Measurements from ENCODE around the gene SERPINA12. TPM values are rescaled to one million over a fixed set of nuclear protein-coding genes. Genes with fewer than 3 reads are reported as not detected.

The SERPINA12 gene
- polyA plus RNA-seq, 1 donor from 2014 or later: not detected

DNA sequence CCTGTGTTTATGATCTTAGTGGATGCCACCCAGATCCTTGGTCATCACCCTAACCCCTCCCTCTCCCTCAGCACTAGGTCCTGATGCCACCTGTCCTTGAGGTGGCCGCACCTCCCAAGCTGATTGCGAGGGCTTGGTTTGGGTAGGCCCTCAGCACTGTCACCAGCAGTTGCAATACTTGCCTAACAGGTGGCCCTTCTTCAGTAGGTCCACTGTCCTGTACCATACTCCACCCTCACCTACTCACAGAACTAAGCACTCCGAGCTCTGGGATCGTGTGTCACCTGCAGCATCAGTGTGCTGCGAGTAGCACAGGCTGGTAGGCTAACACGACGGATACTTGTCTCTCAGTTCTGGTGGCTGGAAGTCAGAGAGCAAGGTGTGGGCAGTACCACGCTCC is 14.0 kb upstream of the SERPINA12 start:
- H4K20me1 ChIP-seq (ENCODE audit: insufficient read depth): no peaks in the 10 kb centered on the region
- peaks cover 4% of the 10 kb centered on the region for H3K9me3 ChIP-seq (ENCODE audit: low read length)
- no peaks in the 10 kb centered on the region for H3F3A ChIP-seq (ENCODE audit: insufficient read depth, low read length, poor library complexity, severe bottlenecking)
- H3K4me3 ChIP-seq (ENCODE audit: low read length): no peak overlapping the region
- no peak overlapping the region for H3K9ac ChIP-seq (ENCODE audit: low read length)
- H3K79me2 ChIP-seq (replicated peaks; ENCODE audit: insufficient read depth, low read length): no peaks in the 10 kb centered on the region
- H3K27ac ChIP-seq (ENCODE audit: low read length): no peak overlapping the region
- no peak overlapping the region for H3K4me2 ChIP-seq (ENCODE audit: low read length)
- no peaks in the 10 kb centered on the region for H3K9me2 ChIP-seq (ENCODE audit: insufficient read depth, low read length)
- TF ChIP-seq, protein P1, sequence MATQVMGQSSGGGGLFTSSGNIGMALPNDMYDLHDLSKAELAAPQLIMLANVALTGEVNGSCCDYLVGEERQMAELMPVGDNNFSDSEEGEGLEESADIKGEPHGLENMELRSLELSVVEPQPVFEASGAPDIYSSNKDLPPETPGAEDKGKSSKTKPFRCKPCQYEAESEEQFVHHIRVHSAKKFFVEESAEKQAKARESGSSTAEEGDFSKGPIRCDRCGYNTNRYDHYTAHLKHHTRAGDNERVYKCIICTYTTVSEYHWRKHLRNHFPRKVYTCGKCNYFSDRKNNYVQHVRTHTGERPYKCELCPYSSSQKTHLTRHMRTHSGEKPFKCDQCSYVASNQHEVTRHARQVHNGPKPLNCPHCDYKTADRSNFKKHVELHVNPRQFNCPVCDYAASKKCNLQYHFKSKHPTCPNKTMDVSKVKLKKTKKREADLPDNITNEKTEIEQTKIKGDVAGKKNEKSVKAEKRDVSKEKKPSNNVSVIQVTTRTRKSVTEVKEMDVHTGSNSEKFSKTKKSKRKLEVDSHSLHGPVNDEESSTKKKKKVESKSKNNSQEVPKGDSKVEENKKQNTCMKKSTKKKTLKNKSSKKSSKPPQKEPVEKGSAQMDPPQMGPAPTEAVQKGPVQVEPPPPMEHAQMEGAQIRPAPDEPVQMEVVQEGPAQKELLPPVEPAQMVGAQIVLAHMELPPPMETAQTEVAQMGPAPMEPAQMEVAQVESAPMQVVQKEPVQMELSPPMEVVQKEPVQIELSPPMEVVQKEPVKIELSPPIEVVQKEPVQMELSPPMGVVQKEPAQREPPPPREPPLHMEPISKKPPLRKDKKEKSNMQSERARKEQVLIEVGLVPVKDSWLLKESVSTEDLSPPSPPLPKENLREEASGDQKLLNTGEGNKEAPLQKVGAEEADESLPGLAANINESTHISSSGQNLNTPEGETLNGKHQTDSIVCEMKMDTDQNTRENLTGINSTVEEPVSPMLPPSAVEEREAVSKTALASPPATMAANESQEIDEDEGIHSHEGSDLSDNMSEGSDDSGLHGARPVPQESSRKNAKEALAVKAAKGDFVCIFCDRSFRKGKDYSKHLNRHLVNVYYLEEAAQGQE (IDR thresholded peaks at IDR 0.05; ENCODE audit: borderline replicate concordance): no peak
- no peak for TF ChIP-seq MXI1 (conservative IDR thresholded peaks at IDR 0.05; ENCODE audit: poor library complexity, severe bottlenecking)
- no peak for TF ChIP-seq RAD21 (conservative IDR thresholded peaks at IDR 0.05)
- no peak for TF ChIP-seq EP300 (conservative IDR thresholded peaks at IDR 0.05; ENCODE audit: poor library complexity, severe bottlenecking)
- no peak overlapping the region for H2AFZ ChIP-seq (ENCODE audit: low read depth, low read length)
- H3K27me3 ChIP-seq (ENCODE audit: insufficient read depth, low read depth, low read length): no peaks in the 10 kb centered on the region
- no peaks in the 10 kb centered on the region for H3K36me3 ChIP-seq (ENCODE audit: insufficient read depth, low read length)

DNA sequence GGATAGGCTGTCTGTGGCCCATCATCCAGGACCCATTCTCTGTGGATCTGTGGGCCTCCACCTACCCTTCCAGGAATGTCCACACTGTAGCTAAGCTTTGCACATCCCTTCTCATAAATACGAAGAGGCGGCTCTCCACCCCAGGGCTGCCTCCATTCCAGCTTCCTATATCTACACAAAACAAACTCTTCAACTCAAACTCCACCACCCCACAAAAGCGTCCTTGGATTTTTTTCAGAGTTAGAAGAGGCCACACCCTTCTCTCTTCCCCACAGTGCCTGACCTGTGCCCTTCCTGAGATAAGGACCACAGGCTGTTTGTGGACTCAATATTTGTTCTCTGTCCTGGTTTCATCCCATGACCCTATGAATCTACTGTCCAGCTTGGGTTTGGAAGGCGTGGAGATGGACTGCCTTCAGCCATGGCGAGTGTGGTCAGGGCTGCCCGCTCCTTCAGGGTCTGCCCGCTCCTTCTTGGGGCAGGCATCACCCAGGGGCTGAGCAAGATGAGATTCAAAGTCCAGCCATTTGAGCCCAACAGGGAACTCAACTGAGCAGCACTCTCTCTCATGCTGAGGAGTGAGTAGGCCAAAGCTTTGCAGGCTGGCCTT is 13.0 kb upstream of the SERPINA12 start:
- H3F3A ChIP-seq (ENCODE audit: insufficient read depth, low read length, poor library complexity, severe bottlenecking): no peaks in the 10 kb centered on the region
- H3K9me2 ChIP-seq (ENCODE audit: insufficient read depth, low read length): no peaks in the 10 kb centered on the region
- no peak overlapping the region for H3K4me3 ChIP-seq (ENCODE audit: low read length)
- H3K79me2 ChIP-seq (replicated peaks; ENCODE audit: insufficient read depth, low read length): no peaks in the 10 kb centered on the region
- no peaks in the 10 kb centered on the region for H3K27me3 ChIP-seq (ENCODE audit: insufficient read depth, low read depth, low read length)
- H3K4me2 ChIP-seq (ENCODE audit: low read length): no peak overlapping the region
- no peaks in the 10 kb centered on the region for H4K20me1 ChIP-seq (ENCODE audit: insufficient read depth)
- TF ChIP-seq, protein P1 (IDR thresholded peaks at IDR 0.05; ENCODE audit: borderline replicate concordance): no peak
- TF ChIP-seq RAD21 (conservative IDR thresholded peaks at IDR 0.05) (no peak), POLR2AphosphoS5 (IDR thresholded peaks at IDR 0.05) (no peak), EP300 (conservative IDR thresholded peaks at IDR 0.05; ENCODE audit: poor library complexity, severe bottlenecking) (no peak), EZH2 (IDR thresholded peaks at IDR 0.05; ENCODE audit: borderline replicate concordance, insufficient read depth, low read length, poor library complexity, severe bottlenecking) (no peak), TAF1 (IDR thresholded peaks at IDR 0.05; ENCODE audit: low read depth) (no peak), SMC3 (conservative IDR thresholded peaks at IDR 0.05; ENCODE audit: poor library complexity) (no peak), MXI1 (conservative IDR thresholded peaks at IDR 0.05; ENCODE audit: poor library complexity, severe bottlenecking) (no peak)
- TF ChIP-seq, protein P2, sequence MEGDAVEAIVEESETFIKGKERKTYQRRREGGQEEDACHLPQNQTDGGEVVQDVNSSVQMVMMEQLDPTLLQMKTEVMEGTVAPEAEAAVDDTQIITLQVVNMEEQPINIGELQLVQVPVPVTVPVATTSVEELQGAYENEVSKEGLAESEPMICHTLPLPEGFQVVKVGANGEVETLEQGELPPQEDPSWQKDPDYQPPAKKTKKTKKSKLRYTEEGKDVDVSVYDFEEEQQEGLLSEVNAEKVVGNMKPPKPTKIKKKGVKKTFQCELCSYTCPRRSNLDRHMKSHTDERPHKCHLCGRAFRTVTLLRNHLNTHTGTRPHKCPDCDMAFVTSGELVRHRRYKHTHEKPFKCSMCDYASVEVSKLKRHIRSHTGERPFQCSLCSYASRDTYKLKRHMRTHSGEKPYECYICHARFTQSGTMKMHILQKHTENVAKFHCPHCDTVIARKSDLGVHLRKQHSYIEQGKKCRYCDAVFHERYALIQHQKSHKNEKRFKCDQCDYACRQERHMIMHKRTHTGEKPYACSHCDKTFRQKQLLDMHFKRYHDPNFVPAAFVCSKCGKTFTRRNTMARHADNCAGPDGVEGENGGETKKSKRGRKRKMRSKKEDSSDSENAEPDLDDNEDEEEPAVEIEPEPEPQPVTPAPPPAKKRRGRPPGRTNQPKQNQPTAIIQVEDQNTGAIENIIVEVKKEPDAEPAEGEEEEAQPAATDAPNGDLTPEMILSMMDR (IDR thresholded peaks at IDR 0.05; ENCODE audit: poor library complexity, severe bottlenecking): no peak
- no peak overlapping the region for H3K9ac ChIP-seq (ENCODE audit: low read length)
- H3K9me3 ChIP-seq (ENCODE audit: low read length): peaks cover 4% of the 10 kb centered on the region
- H2AFZ ChIP-seq (ENCODE audit: low read depth, low read length): no peak overlapping the region
- no peaks in the 10 kb centered on the region for H3K36me3 ChIP-seq (ENCODE audit: insufficient read depth, low read length)
- H3K27ac ChIP-seq (ENCODE audit: low read length): no peak overlapping the region

Data from neural cell (in vitro differentiated cells).